GM18502 (cell line): Measurements from ENCODE around the gene PLAC8.
"Not testable (repeated sequence)": the region's sequence is repeated elsewhere in the genome, so short reads cannot be mapped to it uniquely, and the experiment has no call there.

Experiments used
- ATAC-seq: cut with Tn5 transposase; IDR thresholded peaks from one replicate; pipeline ENCODE4 v1.9.1; 2021; ENCODE audit warnings: mild to moderate bottlenecking; ENCODE audit not compliant: unreplicated experiment, poor library complexity

The PLAC8 gene

DNA sequence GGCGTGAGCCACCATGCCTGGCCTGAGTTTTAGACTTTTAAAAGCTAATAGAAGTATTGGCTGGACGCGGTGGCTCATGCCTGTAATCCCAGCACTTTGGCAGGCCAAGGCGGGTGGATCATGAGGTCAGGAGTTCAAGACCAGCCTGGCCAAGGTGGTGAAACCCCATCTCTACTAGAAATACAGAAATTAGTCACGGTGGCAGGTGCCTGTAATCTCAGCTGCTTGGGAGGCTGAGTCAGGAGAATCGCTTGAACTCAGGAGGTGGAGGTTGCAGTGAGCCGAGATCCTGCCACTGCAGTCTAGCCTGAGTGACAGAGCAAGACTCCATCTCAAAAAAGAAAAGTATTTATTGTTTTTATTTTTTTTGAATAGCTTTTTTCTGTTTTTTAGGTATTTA is 39.7 kb downstream of the PLAC8 start:
- not testable (repeated sequence) for ATAC-seq

DNA sequence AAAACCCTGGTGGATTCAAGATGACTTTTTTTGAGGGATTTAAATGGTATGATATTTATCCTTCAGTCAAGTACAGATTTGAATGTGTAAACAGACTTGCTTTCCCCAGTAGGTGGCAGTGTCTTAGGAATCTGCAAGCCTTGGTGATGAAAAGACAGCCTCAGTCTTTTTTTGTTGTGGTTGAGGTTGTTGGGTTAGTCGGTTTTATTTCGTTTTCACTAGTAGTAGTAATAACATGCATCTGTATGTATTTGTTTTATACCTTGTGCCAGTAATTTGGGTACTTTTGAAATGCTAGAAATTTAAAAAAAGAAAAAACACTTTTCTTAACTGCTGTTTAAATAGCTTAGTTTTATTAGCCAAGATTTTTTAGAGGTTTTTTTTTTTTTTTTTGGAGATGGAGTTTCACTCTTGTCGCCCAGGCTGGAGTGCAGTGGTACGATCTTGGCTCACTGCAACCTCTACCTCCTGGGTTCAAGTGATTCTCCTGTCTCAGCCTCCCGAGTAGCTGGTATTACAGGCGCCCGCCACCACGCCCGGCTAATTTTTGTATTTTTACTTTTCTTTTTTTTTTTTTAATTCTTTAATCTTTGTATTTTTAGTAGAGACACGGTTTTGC is 40.3 kb downstream of the PLAC8 start:
- peak; percentile 79 for ATAC-seq

DNA sequence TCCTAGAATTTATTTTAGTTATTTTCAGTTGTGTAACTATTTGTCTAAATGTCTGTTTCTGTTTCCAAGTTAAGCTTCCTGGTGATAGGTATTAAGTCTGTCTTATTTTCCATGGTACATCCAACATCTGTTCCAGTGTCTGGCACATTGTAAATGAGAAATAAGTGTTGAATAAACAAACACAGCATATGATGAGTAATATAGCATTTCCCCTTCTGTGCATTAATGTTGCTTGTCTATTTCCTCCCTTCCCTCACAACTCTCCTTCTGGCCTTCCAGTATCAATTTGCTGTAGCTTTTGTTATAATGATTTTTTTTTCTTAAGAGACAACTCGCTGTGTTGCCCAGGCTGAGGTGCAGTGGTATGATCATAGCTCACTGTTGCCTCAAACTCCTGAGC is 43.4 kb downstream of the PLAC8 start:
- no peak for ATAC-seq

- no peak for ATAC-seq
Observed at GRCh38 chr4:83067058-83067639, 47.4 kb downstream of the PLAC8 start.

- ATAC-seq: no peak
Observed at GRCh38 chr4:83065266-83065665, 49.3 kb downstream of the PLAC8 start.

- ATAC-seq: no peak
Observed at GRCh38 chr4:83062739-83063138, 51.8 kb downstream of the PLAC8 start.

- no peak for ATAC-seq
Observed at GRCh38 chr4:83054928-83055327, 59.6 kb downstream of the PLAC8 start.

DNA sequence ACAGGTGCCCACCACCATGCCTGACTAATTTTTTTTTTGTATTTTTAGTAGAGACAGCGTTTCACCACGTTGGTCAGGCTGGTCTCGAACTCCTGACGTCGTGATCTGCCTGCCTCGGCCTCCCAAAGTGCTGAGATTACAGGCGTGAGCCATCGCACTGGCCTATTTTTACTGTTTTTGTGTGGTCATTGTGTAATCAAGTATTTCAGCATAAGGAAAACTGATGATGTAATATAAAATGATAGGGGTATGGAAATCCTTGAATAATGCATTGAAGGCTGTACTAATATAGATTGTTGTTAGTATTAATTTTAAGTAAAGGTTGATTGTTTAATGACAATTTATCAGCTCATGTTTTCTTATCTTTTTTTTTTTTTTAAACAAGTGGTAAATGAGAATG is 65.7 kb downstream of the PLAC8 start:
- not testable (repeated sequence) for ATAC-seq

- no peak for ATAC-seq
Observed at GRCh38 chr4:83046693-83047473, 67.6 kb downstream of the PLAC8 start.

- ATAC-seq: no peak
Observed at GRCh38 chr4:83043801-83044407, 70.6 kb downstream of the PLAC8 start.

GRCh38 chr4:83043157-83043556 is 71.4 kb downstream of the PLAC8 start:
- not testable (repeated sequence) for ATAC-seq

GRCh38 chr4:83040269-83040668 is 74.3 kb downstream of the PLAC8 start:
- ATAC-seq: no peak
